Endothelial cell of umbilical vein (primary cell): ENCODE measurements around the gene OR5B12. TPM values are rescaled to one million over a fixed set of nuclear protein-coding genes. Genes with fewer than 3 reads are reported as not detected.

Experiments used
- BruUV-seq: library from RNA; stranded (reverse); fragments of 400-500 nt; replicated peaks from 2 replicates; lab custom pipeline; 2021; lab: Mats Ljungman, UMichigan
- CTCF ChIA-PET: fragments of 300-600, 350-600 bp; sonication (Branson Sonifier 250); formaldehyde crosslinking; loops from one replicate; lab custom pipeline; 2021; ENCODE audit warnings: antibody characterized with exemption, inconsistent platforms; lab: Charles Lee
- POLR2A ChIA-PET: fragments of 300-600, 350-600 bp; sonication (Branson Sonifier 250); formaldehyde crosslinking; loops from one replicate; lab custom pipeline; 2021; ENCODE audit warnings: antibody characterized with exemption, inconsistent platforms; lab: Charles Lee
- DNase-seq: peaks from one replicate; pipeline ENCODE4 v3.0.0-alpha.2; 2011; ENCODE audit warnings: low read depth, low spot score
- FAIRE-seq: peaks from 2 replicates; lab custom pipeline; 2011; peaks lifted over from hg19 to GRCh38; lab: Jason Lieb, UNC
- H2AFZ ChIP-seq: 2 replicates; pipeline ENCODE4 v1.6.0; 2012; ENCODE audit warnings: low read depth, low read length, control low read depth, inconsistent platforms
- H3K27ac ChIP-seq: 2 replicates; pipeline ENCODE4 v1.5.1; 2011; ENCODE audit warnings: low read depth, mild to moderate bottlenecking, control low read depth, low read length, moderate library complexity; ENCODE audit not compliant: insufficient read depth
- H3K27me3 ChIP-seq, 2 experiments: 2 replicates each; pipeline versions ENCODE4 v1.6.0 to v1.6.1; 2011; ENCODE audit warnings: low read length in 2 of 2, mixed read lengths in 1 of 2; ENCODE audit not compliant: control insufficient read depth in 2 of 2, insufficient read depth in 2 of 2
- H3K36me3 ChIP-seq, 2 experiments: 2 replicates in 1 of 2; 3 replicates in 1 of 2; pipeline ENCODE4 v1.5.1; 2011; ENCODE audit warnings: low read length in 2 of 2, mild to moderate bottlenecking in 1 of 2, moderate library complexity in 1 of 2; ENCODE audit not compliant: control insufficient read depth in 2 of 2, insufficient read depth in 2 of 2; ENCODE audit errors: extremely low read depth in 1 of 2
- H3K4me1 ChIP-seq: 3 replicates; pipeline ENCODE4 v1.5.1; 2011; ENCODE audit warnings: mild to moderate bottlenecking, low read length; ENCODE audit not compliant: control insufficient read depth, insufficient read depth; ENCODE audit errors: extremely low read depth
- H3K4me2 ChIP-seq: 2 replicates; pipeline ENCODE4 v1.6.1; 2011; ENCODE audit warnings: low read length, control low read depth, mixed read lengths; ENCODE audit not compliant: insufficient read depth
- H3K4me3 ChIP-seq, 3 experiments: fragments of 200-600 bp in 1 of 3; sonication (generic), shearing (Covaris generic) in 1 of 3; replicated peaks in 1 of 3; 2 replicates each; pipeline ENCODE4 v1.5.1; 2011 to 2016; ENCODE audit warnings: control low read depth in 3 of 3, low read length in 3 of 3, mild to moderate bottlenecking in 2 of 3, inconsistent platforms in 1 of 3, low read depth in 1 of 3, moderate library complexity in 1 of 3; ENCODE audit not compliant: insufficient read depth in 1 of 3
- H3K79me2 ChIP-seq: 2 replicates; pipeline ENCODE4 v1.6.0; 2012; ENCODE audit warnings: low read length, inconsistent platforms; ENCODE audit not compliant: control insufficient read depth, insufficient read depth
- H3K9ac ChIP-seq: replicated peaks from 2 replicates; pipeline ENCODE3; 2011; ENCODE audit warnings: low read length, control low read depth; ENCODE audit not compliant: insufficient read depth; ENCODE audit errors: extremely low read depth
- H3K9me1 ChIP-seq: replicated peaks from 3 replicates; pipeline ENCODE4 v1.6.0; 2011; ENCODE audit warnings: mild to moderate bottlenecking, low read length; ENCODE audit not compliant: control insufficient read depth, insufficient read depth; ENCODE audit errors: extremely low read depth
- H3K9me3 ChIP-seq: replicated peaks from 2 replicates; pipeline ENCODE4 v1.5.1; 2012; ENCODE audit warnings: low read length, inconsistent platforms; ENCODE audit not compliant: control insufficient read depth, insufficient read depth
- H4K20me1 ChIP-seq: replicated peaks from 2 replicates; pipeline ENCODE3; 2011; ENCODE audit warnings: mild to moderate bottlenecking, low read length; ENCODE audit not compliant: control insufficient read depth, insufficient read depth; ENCODE audit errors: extremely low read depth
- CTCF ChIP-seq, 2 donors: IDR thresholded peaks; 1 replicate in 1 of 2; 2 replicates in 1 of 2; pipeline ENCODE4 v1.5.1; 2011; ENCODE audit warnings: low read length in 2 of 2, mild to moderate bottlenecking in 2 of 2, moderate library complexity in 2 of 2, control low read depth in 1 of 2, inconsistent platforms in 1 of 2, low read depth in 1 of 2; ENCODE audit not compliant: insufficient read depth in 1 of 2; ENCODE audit errors: extremely low read depth in 1 of 2
- EZH2 ChIP-seq: IDR thresholded peaks from 2 replicates; pipeline ENCODE4 v1.6.1; 2012; ENCODE audit warnings: borderline replicate concordance, low read depth, mild to moderate bottlenecking, moderate library complexity, low read length, inconsistent platforms; ENCODE audit not compliant: severe bottlenecking
- FOS ChIP-seq: IDR thresholded peaks from 2 replicates; pipeline ENCODE4 v1.6.1; 2011; ENCODE audit warnings: mild to moderate bottlenecking, low read length, moderate library complexity, borderline replicate concordance; ENCODE audit not compliant: insufficient read depth
- GATA2 ChIP-seq: IDR thresholded peaks from 2 replicates; pipeline ENCODE4 v1.7.0; 2011; ENCODE audit warnings: low read depth, mild to moderate bottlenecking, moderate library complexity, mixed read lengths, low read length; ENCODE audit not compliant: insufficient read length, insufficient read depth
- JUN ChIP-seq: IDR thresholded peaks from 2 replicates; pipeline ENCODE4 v1.6.1; 2011; ENCODE audit warnings: borderline replicate concordance, low read depth; ENCODE audit not compliant: insufficient read length, insufficient read depth
- MAX ChIP-seq: IDR thresholded peaks from 2 replicates; pipeline ENCODE4 v1.6.1; 2011; ENCODE audit not compliant: insufficient read depth, insufficient read length
- MYC ChIP-seq: IDR thresholded peaks from one replicate; pipeline ENCODE4 v1.6.1; 2011; ENCODE audit warnings: mild to moderate bottlenecking, low read depth, low read length
- POLR2A ChIP-seq: IDR thresholded peaks from 2 replicates; pipeline ENCODE4 v1.6.1; 2012; ENCODE audit warnings: low read depth, mild to moderate bottlenecking, control low read depth, low read length
- POLR2AphosphoS5 ChIP-seq: IDR thresholded peaks from 2 replicates; pipeline ENCODE4 v1.6.1; 2012; ENCODE audit warnings: low read depth, mild to moderate bottlenecking, control low read depth, low read length, moderate library complexity; ENCODE audit not compliant: insufficient read depth
- dilution Hi-C: fragments of 300-500 bp; cut with MboI; formaldehyde crosslinking; loops from one replicate; pipeline ENCODE4 v1.15.0; 2019; ENCODE audit warnings: low sequenced_read_pairs; ENCODE audit not compliant: extremely low pct_ligation_motif_present
- intact Hi-C: fragments of 100-400 bp; cut with micrococcal nuclease; formaldehyde crosslinking; loops from one replicate; pipeline ENCODE4 v1.10.0; 2022
- polyA plus RNA-seq, 4 experiments: library from polyadenylated mRNA; depleted of rRNA in 3 of 4; stranded (reverse) in 3 of 4; unstranded in 1 of 4; fragments of >200 nt; gene quantifications; 2 replicates each; pipeline versions ENCODE4 v1.2.1 to v1.2.3, GENCODE V29; 2011 to 2012; ENCODE audit warnings: missing spikeins in 1 of 4
- total RNA-seq: library from RNA; stranded (reverse); gene quantifications from 2 replicates; pipeline ENCODE4 v1.2.3, GENCODE V29; 2021

Gene OR5B12
- total and polyA plus RNA-seq, 2 donors (not counting 3 experiments of a cell fraction or from before 2014, with no cell fraction given), result not detected

- DNase-seq (no peak), FAIRE-seq (no peak)
- intact Hi-C loops, result no loop called here
- Histone ChIP-seq H3K4me3 (no peak overlapping the region), H3K9ac (no peak overlapping the region), H3K4me1 (no peaks in the 10 kb centered on the region), H3K4me2 (no peak overlapping the region), H3K36me3 (no peaks in the 10 kb centered on the region), H3K79me2 (no peaks in the 10 kb centered on the region), H3K9me1 (no peaks in the 10 kb centered on the region), H3K27me3 (no peaks in the 10 kb centered on the region), H3K27ac (no peak overlapping the region), H4K20me1 (no peaks in the 10 kb centered on the region), H2AFZ (no peak overlapping the region), H3K9me3 (no peaks in the 10 kb centered on the region)
- no TSS peak for BruUV-seq
- TF ChIP-seq JUN (no peak), FOS (no peak), GATA2 (no peak), POLR2AphosphoS5 (no peak), POLR2A (no peak), MAX (no peak), CTCF (IDR thresholded peaks at IDR 0.05; ENCODE audit: extremely low read depth in 1 of 2, insufficient read depth in 1 of 2, low read depth in 1 of 2, low read length in 2 of 2) (no peak), EZH2 (no peak), MYC (no peak)
- dilution Hi-C loops, result no loop called here
- ChIA-PET CTCF (no interaction called here), POLR2A (no interaction called here)
Measured at GRCh38 chr11:58471892-58472291, 29.9 kb upstream of the OR5B12 start.
